ENCODE measurements around the gene C22orf39. TPM values are rescaled to one million over a fixed set of nuclear protein-coding genes. Genes with fewer than 3 reads are reported as not detected.
A peak's percentile ranks its signal among the peaks of the same experiment; 100 is the strongest.

The C22orf39 gene
- total and polyA plus RNA-seq, 10 of the 15 experiments (the other 5 are each of a cell fraction or from before 2014, with no cell fraction given), result 6.7 to 47.0 (median 26.5) TPM

DNA sequence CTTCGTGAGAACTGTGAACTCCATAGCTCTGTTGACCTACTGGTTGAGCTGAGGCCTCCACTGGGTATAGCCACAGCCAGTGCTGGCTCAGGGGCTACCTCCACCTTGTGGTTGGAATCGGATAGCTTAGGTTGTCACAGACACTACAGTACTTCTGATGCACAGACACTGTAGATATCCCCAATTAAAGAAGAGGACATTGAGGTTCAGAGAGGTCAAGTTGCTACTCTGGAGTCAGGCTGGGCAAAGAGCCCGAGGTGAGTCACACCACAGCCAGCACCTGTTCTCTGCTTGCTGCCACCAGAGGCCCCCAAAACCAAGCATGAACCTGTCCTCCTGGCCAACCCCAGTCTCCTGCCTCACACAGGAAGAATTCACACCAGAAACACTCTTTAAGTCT is 26.1 kb upstream of the C22orf39 start:
- CTCF ChIA-PET, result interaction anchor here (1.0 to 3.1 kb wide), 12 partner anchors 8 to 326 kb away, joined by 3 to 24 read pairs (median 3); partner anchors contain the start of gene SLC25A1
- SMC1A ChIA-PET (ENCODE audit: uncharacterized antibody, unreplicated experiment), result interaction anchor here (1.2 to 1.4 kb wide), 2 partner anchors 155 to 173 kb away, joined by 4 to 7 read pairs; no protein-coding TSS in a partner anchor

More for the DNA sequence above, 26.1 kb upstream of the C22orf39 start:
- Histone ChIP-seq H3K4me2 (ENCODE audit: control insufficient read depth, insufficient read depth) (no peak overlapping the region), H3K27ac (ENCODE audit: control insufficient read depth, insufficient read depth) (no peak overlapping the region), H3K79me2 (ENCODE audit: control insufficient read depth, insufficient read depth, low read length) (peaks cover 23% of the 10 kb centered on the region), H3K9me3 (replicated peaks; ENCODE audit: control insufficient read depth, insufficient read depth, low read length) (no peaks in the 10 kb centered on the region), H3K4me1 (ENCODE audit: control insufficient read depth, insufficient read depth, low read length) (no peaks in the 10 kb centered on the region), H3K27me3 (replicated peaks in 1 of 2; ENCODE audit: control insufficient read depth in 2 of 2, insufficient read depth in 2 of 2, low read length in 1 of 2) (no peaks in the 10 kb centered on the region), H4K20me1 (ENCODE audit: control insufficient read depth, insufficient read depth) (no peaks in the 10 kb centered on the region; the same call in 1 of the 2 replicates), H3K4me3 (no peak overlapping the region), H2AFZ (ENCODE audit: control insufficient read depth, low read depth, low read length) (no peak overlapping the region), H3K9ac (ENCODE audit: control insufficient read depth, insufficient read depth, low read length) (no peak overlapping the region), H3K36me3 (ENCODE audit: control insufficient read depth in 2 of 2, insufficient read depth in 2 of 2, low read length in 1 of 2) (peaks cover 28 to 31% of the 10 kb centered on the region in 2 experiments)
- BruUV-seq (replicated peaks), result no TSS peak
- intact Hi-C loops (cut with micrococcal nuclease; ENCODE audit: unreplicated experiment) (loop anchor here (10.0 kb wide), 2 partner anchors 161 to 179 kb away; partner anchors contain the start of gene CLTCL1), in situ Hi-C loops (cut with MboI) (no loop called here)
- DNase-seq (ENCODE audit: low read depth, low spot score), result no peak
- ChIA-PET POLR2A (no interaction called here), RAD21 (ENCODE audit: unreplicated experiment) (interaction anchor here (0.7 to 2.9 kb wide), 4 partner anchors 156 to 329 kb away, joined by 3 to 11 read pairs (median 4); partner anchors contain the start of genes ESS2 and SLC25A1)
- no peak for TF ChIP-seq ETV6 (conservative IDR thresholded peaks at IDR 0.05 in 1 of 2, IDR thresholded peaks at IDR 0.05 in 1 of 2; ENCODE audit: borderline replicate concordance in 1 of 2, low read depth in 1 of 2)
- no peak for TF ChIP-seq POU2F2 (IDR thresholded peaks at IDR 0.05; ENCODE audit: borderline replicate concordance, low read depth, low read length)
- TF ChIP-seq, protein P1, sequence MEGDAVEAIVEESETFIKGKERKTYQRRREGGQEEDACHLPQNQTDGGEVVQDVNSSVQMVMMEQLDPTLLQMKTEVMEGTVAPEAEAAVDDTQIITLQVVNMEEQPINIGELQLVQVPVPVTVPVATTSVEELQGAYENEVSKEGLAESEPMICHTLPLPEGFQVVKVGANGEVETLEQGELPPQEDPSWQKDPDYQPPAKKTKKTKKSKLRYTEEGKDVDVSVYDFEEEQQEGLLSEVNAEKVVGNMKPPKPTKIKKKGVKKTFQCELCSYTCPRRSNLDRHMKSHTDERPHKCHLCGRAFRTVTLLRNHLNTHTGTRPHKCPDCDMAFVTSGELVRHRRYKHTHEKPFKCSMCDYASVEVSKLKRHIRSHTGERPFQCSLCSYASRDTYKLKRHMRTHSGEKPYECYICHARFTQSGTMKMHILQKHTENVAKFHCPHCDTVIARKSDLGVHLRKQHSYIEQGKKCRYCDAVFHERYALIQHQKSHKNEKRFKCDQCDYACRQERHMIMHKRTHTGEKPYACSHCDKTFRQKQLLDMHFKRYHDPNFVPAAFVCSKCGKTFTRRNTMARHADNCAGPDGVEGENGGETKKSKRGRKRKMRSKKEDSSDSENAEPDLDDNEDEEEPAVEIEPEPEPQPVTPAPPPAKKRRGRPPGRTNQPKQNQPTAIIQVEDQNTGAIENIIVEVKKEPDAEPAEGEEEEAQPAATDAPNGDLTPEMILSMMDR (IDR thresholded peaks at IDR 0.05 in 2 of 3, conservative IDR thresholded peaks at IDR 0.05 in 1 of 3; ENCODE audit: control insufficient read depth in 2 of 3, extremely low read depth in 1 of 3, insufficient read depth in 1 of 3, low read depth in 3 of 3, low read length in 3 of 3), result peak in 1 of 3 experiments; percentile 5; a peak in 2 of 6 replicates
- peak; percentile 28; the same call in 2 of the 3 replicates for ATAC-seq
- no peak for FAIRE-seq
- WGBS (ENCODE audit: insufficient coverage, insufficient replicate concordance, low lambda C conversion rate, missing lambda C conversion rate), result 72% methylated on average over 3 of the region's 3 CpGs
